Heart right ventricle (tissue), 16 donors: Measurements from ENCODE around the gene RET. TPM values are rescaled to one million over a fixed set of nuclear protein-coding genes. Genes with fewer than 3 reads are reported as not detected.

ENCODE experiments used
- ATAC-seq, 8 donors: fragments of 200-7000 bp; cut with Tn5 transposase; one replicate each; pipeline ENCODE4 v1.9.1; 2020; ENCODE audit warnings: mild to moderate bottlenecking in 8 of 8, moderate library complexity in 8 of 8, moderate number of reproducible peaks in 1 of 8
- DNase-seq, 2 donors: peaks; one replicate each; pipeline ENCODE4 v3.0.0-alpha.2; 2020
- H3K27ac ChIP-seq, 10 donors: fragments of 200-600 bp; sonication (generic) in 2 of 10; one replicate each; pipeline versions ENCODE4 v1.5.0 to v1.8.0; 2020 to 2022; ENCODE audit warnings: mild to moderate bottlenecking in 3 of 10
- H3K27me3 ChIP-seq, 7 donors: fragments of 200-600 bp; one replicate each; pipeline ENCODE4 v1.8.0; 2021 to 2022; ENCODE audit warnings: mild to moderate bottlenecking in 2 of 7
- H3K36me3 ChIP-seq, 9 donors: fragments of 200-600 bp; sonication (generic) in 1 of 9; one replicate each; pipeline versions ENCODE4 v1.5.0 to v1.8.0; 2020 to 2022; ENCODE audit warnings: mild to moderate bottlenecking in 2 of 9
- H3K4me1 ChIP-seq, 9 donors: fragments of 200-600 bp; sonication (generic) in 1 of 9; one replicate each; pipeline versions ENCODE4 v1.5.0 to v1.8.0; 2020 to 2022; ENCODE audit warnings: mild to moderate bottlenecking in 4 of 9
- H3K4me3 ChIP-seq, 10 donors: fragments of 200-600 bp; sonication (generic) in 2 of 10; one replicate each; pipeline versions ENCODE4 v1.5.0 to v1.8.0; 2020 to 2022; ENCODE audit warnings: mild to moderate bottlenecking in 7 of 10, moderate library complexity in 2 of 10
- H3K9me3 ChIP-seq, 11 donors: fragments of 200-600 bp in 10 of 11; sonication (generic) in 2 of 11; one replicate each; pipeline versions ENCODE4 v1.5.0 to v1.8.0; 2013 to 2022; ENCODE audit warnings: mild to moderate bottlenecking in 2 of 11, control low read depth in 1 of 11, moderate library complexity in 1 of 11
- WGBS, 2 donors: extraction: QIAGEN DNeasy Blood & Tissue Kit; methylation state at CpG; one replicate each; pipeline ENCODE4 v1.1.7; 2013; ENCODE audit warnings: inconsistent platforms in 1 of 2; 5-methylcytosine and 5-hydroxymethylcytosine counted together
- intact Hi-C, 10 donors: fragments of 100-400 bp; cut with DNase I; formaldehyde crosslinking; loops; one replicate each; pipeline versions ENCODE4 v1.11.1 to v1.14.2; 2022
- polyA plus RNA-seq, 2 donors: library from polyadenylated mRNA; stranded (reverse); fragments of 200-250 nt; gene quantifications; one replicate each; pipeline ENCODE4 v1.2.3, GENCODE V29; 2013
- total RNA-seq, 10 donors: library from RNA; stranded (reverse); fragmentation: NEBNext Ultra II Directional in 3 of 10; extraction: Animal tissue kit (Norgen Biotek cat#: 25700) in 3 of 10; gene quantifications; one replicate each; pipeline versions ENCODE4 v1.2.1 to v1.2.4, GENCODE V29; 2021 to 2023
- TF ChIP-seq, protein P1 (sequence below), 9 donors: fragments of 200-600 bp; sonication (generic) in 2 of 9; IDR thresholded peaks; one replicate each; pipeline versions ENCODE4 v1.5.0 to v1.8.0; 2021 to 2022; ENCODE audit warnings: antibody characterized with exemption in 9 of 9, mild to moderate bottlenecking in 5 of 9, moderate library complexity in 1 of 9
- donor health status: Arrhythmogenic right ventricular cardiomyopathy.
- donor health status: ischemic (EF 13 %, LVEDD 7.1; RV severe dilation, severe dysfunction).
- donor health status: healthy with polysubstance abuse.
- donor health status: DM: no; HTN: yes; CAD: no.
- donor health status: DM: no; HTN: no; CAD: no.
- donor health status: ischemic (EF 25% LVEDD 6.9; RV normal size, moderate dysfunction).
- donor health status: ischemic (EF 25% LVEDD 5.7; RV mildly dilated, moderate dysfunction).
- donor health status: healthy.
- donor health status: DM: yes; HTN: yes; CAD: no.
- donor health status: Ischemic cardiomyopathy.
- donor health status: ischemic (EF 35%, LVEDD 5.7; RV mildly dilated, moderate dysfunction).
- donor health status: nonischemic (EF 11% LVEDD 7.7; RV severe dilation, severe dysfunction).
- donor health status: DM: yes; HTN: yes; CAD: no.
- donor health status: PGD.
- donor health status: ischemic (EF 29% LVEDD 5.4; RV normal size, mild dysfunction).
- donor health status: nonischemic (EF 23%, LVEDD 6.1; RV moderate dilation, normal function).

RET gene
- total and polyA plus RNA-seq, 12 donors, result 0.38 to 2.6 (median 1.2) TPM

DNA sequence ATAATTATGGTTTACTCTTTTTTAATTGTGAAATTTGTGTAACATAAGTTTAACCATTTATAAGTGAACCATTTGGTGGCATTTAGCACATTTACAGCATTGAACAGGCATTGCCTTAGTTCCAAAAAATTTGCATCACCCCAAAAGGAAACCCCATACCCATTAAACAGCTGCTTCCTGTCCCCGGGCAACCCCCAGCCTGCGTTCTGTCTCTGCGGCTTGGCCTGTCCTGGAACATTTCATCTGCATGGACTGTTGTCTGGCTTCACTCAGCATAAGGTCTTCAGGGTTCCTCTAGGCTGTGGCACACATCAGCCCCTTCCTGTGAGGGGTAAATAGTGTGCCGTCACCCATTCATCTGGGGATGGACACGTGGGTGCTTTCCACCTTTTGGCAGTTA lies 6.9 kb downstream of the RET start:
- H3K36me3 ChIP-seq, result no peaks in the 10 kb centered on the region
- no peak overlapping the region for H3K4me3 ChIP-seq
- TF ChIP-seq, protein P1, sequence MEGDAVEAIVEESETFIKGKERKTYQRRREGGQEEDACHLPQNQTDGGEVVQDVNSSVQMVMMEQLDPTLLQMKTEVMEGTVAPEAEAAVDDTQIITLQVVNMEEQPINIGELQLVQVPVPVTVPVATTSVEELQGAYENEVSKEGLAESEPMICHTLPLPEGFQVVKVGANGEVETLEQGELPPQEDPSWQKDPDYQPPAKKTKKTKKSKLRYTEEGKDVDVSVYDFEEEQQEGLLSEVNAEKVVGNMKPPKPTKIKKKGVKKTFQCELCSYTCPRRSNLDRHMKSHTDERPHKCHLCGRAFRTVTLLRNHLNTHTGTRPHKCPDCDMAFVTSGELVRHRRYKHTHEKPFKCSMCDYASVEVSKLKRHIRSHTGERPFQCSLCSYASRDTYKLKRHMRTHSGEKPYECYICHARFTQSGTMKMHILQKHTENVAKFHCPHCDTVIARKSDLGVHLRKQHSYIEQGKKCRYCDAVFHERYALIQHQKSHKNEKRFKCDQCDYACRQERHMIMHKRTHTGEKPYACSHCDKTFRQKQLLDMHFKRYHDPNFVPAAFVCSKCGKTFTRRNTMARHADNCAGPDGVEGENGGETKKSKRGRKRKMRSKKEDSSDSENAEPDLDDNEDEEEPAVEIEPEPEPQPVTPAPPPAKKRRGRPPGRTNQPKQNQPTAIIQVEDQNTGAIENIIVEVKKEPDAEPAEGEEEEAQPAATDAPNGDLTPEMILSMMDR (IDR thresholded peaks at IDR 0.05), result no peak
- 41 to 48% methylated on average over 5 of the region's 5 CpGs for WGBS, 2 donors
- H3K9me3 ChIP-seq, result no peaks in the 10 kb centered on the region
- no peak overlapping the region for H3K27ac ChIP-seq
- ATAC-seq (no peak), DNase-seq (no peak)
- peaks cover 0 to 3% (median 0%) of the 10 kb centered on the region in 9 donors for H3K4me1 ChIP-seq
- peaks cover 0 to 61% (median 32%) of the 10 kb centered on the region in 7 donors for H3K27me3 ChIP-seq
- intact Hi-C loops, result loop anchor here in 1 of 10 donors (10.0 kb wide), 1 partner anchor 209 kb away; no protein-coding TSS in a partner anchor

DNA sequence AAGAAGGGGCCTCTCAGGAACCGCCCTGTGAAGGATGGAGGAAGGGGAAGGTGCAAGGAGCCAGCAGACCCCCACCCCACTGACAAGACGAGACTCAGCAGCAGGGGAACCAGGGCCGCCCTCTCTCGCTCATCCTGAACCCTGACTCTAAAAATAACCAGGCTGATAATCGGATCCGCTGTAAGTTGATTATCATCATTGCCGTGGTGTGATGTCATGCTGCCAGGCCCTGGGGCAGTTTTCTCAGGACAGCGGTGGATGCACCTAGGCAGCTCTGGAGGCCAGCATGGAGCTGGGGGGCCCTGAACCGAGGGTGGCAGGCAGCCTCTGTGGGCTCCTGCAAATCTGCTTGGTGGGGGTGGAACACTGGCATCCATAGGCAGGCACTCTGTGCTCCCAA lies 7.9 kb downstream of the RET start:
- no peak overlapping the region for H3K4me3 ChIP-seq
- ATAC-seq (no peak), DNase-seq (no peak)
- peaks cover 0 to 3% (median 0%) of the 10 kb centered on the region in 9 donors for H3K4me1 ChIP-seq
- TF ChIP-seq, protein P1 (IDR thresholded peaks at IDR 0.05), result no peak
- H3K9me3 ChIP-seq, result no peaks in the 10 kb centered on the region
- H3K36me3 ChIP-seq, result no peaks in the 10 kb centered on the region
- H3K27me3 ChIP-seq, result peaks cover 0 to 51% (median 21%) of the 10 kb centered on the region in 7 donors
- intact Hi-C loops, result loop anchor here in 1 of 10 donors (10.0 kb wide), 1 partner anchor 210 kb away; no protein-coding TSS in a partner anchor
- 35 to 44% methylated on average over 9 of the region's 9 CpGs for WGBS, 2 donors
- H3K27ac ChIP-seq, result no peak overlapping the region

DNA sequence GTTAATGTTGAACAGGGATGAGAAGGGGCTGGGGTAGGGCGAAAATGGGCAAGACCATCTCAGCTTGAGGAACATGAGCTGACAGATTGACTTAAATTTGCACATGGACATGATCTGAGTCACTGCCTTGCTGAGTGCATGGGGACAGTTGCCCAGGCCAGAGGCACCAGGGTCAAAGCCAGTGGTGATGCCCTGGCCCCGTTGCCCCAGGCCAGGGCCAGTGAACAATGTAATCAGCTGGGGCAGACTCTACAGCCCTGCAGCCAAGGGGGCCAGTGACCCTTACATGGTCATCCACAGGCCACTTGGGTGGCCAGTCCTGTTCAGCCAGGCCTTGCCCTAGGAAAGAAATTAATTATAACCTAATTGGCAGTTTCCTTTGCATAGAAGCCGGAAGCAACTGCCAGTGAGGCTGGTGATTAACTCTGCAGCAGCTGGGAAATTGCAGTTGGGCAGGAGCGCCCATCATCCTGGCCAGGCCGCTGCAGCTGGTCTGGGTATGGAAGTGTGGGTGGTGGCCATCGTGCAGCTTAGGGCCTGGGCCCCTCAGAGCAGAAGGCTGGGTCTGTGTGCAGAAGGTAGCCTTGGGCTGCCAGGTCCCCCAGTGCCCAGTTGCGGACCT lies 9.6 kb downstream of the RET start:
- Histone ChIP-seq H3K9me3 (no peaks in the 10 kb centered on the region), H3K36me3 (no peaks in the 10 kb centered on the region), H3K4me3 (no peak overlapping the region), H3K27ac (no peak overlapping the region), H3K4me1 (peaks cover 0 to 7% (median 0%) of the 10 kb centered on the region in 9 donors), H3K27me3 (peaks cover 0 to 36% (median 16%) of the 10 kb centered on the region in 7 donors)
- intact Hi-C loops, result loop anchor here in 1 of 10 donors (10.0 kb wide), 1 partner anchor 212 kb away; no protein-coding TSS in a partner anchor
- TF ChIP-seq, protein P1 (IDR thresholded peaks at IDR 0.05), result no peak
- ATAC-seq, result no peak
- WGBS, 2 donors, result 84 to 91% methylated on average over 7 of the region's 7 CpGs
- DNase-seq, result no peak

DNA sequence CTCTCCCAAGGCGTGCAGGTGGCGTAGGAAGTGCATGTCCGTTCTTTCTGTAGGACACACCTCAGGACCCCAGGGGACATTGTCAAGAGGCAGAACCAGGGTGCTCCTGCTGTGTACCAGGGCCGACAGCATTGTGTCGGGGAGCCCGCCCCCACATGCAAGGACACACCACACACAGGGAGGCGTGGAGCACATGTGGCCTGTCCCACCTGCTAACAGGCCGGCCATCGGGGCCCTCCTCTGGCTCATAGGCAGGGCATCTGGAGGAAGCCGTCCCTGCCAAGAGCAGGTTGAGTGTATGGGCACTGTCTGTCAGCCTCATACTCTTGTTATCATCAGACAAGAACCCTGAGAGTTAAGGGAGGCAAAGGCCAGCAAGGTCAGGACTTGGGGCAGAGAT lies 12.7 kb downstream of the RET start:
- TF ChIP-seq, protein P1 (IDR thresholded peaks at IDR 0.05), result no peak
- H3K27me3 ChIP-seq, result peaks cover 0 to 26% (median 0%) of the 10 kb centered on the region in 7 donors
- intact Hi-C loops, result loop anchor here in 1 of 10 donors (10.0 kb wide), 1 partner anchor 215 kb away; no protein-coding TSS in a partner anchor
- 84 to 85% methylated on average over 10 of the region's 10 CpGs for WGBS, 2 donors
- ATAC-seq, result no peak
- no peaks in the 10 kb centered on the region for H3K36me3 ChIP-seq
- H3K9me3 ChIP-seq, result no peaks in the 10 kb centered on the region
- no peak overlapping the region for H3K4me3 ChIP-seq
- no peak overlapping the region for H3K27ac ChIP-seq
- DNase-seq, result no peak
- peaks cover 0 to 9% (median 0%) of the 10 kb centered on the region in 9 donors for H3K4me1 ChIP-seq
